Measurements from ENCODE around the gene STK11IP. TPM values are rescaled to one million over a fixed set of nuclear protein-coding genes. Genes with fewer than 3 reads are reported as not detected.

STK11IP gene
- total and polyA plus RNA-seq, 2 donors (not counting 1 experiment from before 2014, with no cell fraction given), result 46.8 to 55.6 TPM

DNA sequence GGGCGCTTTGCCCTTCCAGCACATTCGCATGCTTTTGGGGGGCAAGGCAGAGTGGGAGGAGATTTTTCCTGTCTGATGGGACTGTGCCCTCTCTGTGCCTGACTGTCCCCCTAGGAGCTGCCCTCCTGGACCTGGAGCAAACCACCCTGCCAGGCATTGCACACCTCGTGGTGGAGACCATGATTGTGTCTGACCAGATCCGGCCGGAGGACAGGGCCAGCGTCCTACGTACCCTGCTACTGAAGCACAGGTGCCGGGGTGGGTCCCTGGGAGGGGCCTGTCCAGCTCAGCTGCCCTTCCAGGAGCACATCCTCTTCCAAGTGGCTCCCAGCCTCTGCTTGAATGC lies 35.1 kb downstream of the STK11IP start:
- Mint-ChIP-seq H3K27ac (no peak overlapping the region), H3K4me3 (no peak overlapping the region), H3K27me3 (peaks cover 43% of the 10 kb centered on the region), H3K4me1 (peaks cover 3% of the 10 kb centered on the region), H3K9me3 (ENCODE audit: insufficient read depth) (no peaks in the 10 kb centered on the region)
- Histone ChIP-seq H3K9me3 (ENCODE audit: control extremely low read depth in 1 of 3, control insufficient read depth in 2 of 3, insufficient read depth in 1 of 3, low read length in 2 of 3) (peaks cover 0 to 4% (median 0%) of the 10 kb centered on the region in 3 donors), H3K4me2 (replicated peaks; ENCODE audit: low read depth, low read length, poor library complexity, severe bottlenecking) (no peak overlapping the region), H3K27me3 (replicated peaks in 1 of 4; ENCODE audit: control extremely low read depth in 1 of 4, control insufficient read depth in 3 of 4, insufficient read depth in 4 of 4, low read length in 3 of 4) (peaks cover 0 to 27% (median 7%) of the 10 kb centered on the region in 4 experiments), H3K4me1 (ENCODE audit: control insufficient read depth in 2 of 2, insufficient read depth in 2 of 2, low read length in 2 of 2) (peaks cover 5 to 13% of the 10 kb centered on the region in 2 donors), H3K36me3 (replicated peaks in 1 of 2; ENCODE audit: control extremely low read depth in 1 of 2, control insufficient read depth in 1 of 2, extremely low read depth in 1 of 2, insufficient read depth in 2 of 2, low read length in 1 of 2) (no peaks in the 10 kb centered on the region), H2AFZ (ENCODE audit: insufficient read depth, low read depth, low read length, poor library complexity, severe bottlenecking) (no peak overlapping the region), H3K9ac (ENCODE audit: low read length) (no peak overlapping the region), H3K4me3 (ENCODE audit: control extremely low read depth in 1 of 5, extremely low read depth in 1 of 5, insufficient read depth in 1 of 5, low read depth in 2 of 5, low read length in 4 of 5) (no peak overlapping the region), H3K27ac (ENCODE audit: low read length in 2 of 2) (no peak overlapping the region), H4K20me1 (ENCODE audit: control insufficient read depth, insufficient read depth, low read length, poor library complexity, severe bottlenecking) (no peaks in the 10 kb centered on the region), H3K79me2 (ENCODE audit: control insufficient read depth, insufficient read depth, low read length) (no peaks in the 10 kb centered on the region)
- CTCF ChIA-PET, result no interaction called here
- no peak for ATAC-seq (ENCODE audit: low read depth)
- 97% methylated on average over 8 of the region's 8 CpGs for WGBS (ENCODE audit: insufficient coverage)
- TF ChIP-seq, protein P1, sequence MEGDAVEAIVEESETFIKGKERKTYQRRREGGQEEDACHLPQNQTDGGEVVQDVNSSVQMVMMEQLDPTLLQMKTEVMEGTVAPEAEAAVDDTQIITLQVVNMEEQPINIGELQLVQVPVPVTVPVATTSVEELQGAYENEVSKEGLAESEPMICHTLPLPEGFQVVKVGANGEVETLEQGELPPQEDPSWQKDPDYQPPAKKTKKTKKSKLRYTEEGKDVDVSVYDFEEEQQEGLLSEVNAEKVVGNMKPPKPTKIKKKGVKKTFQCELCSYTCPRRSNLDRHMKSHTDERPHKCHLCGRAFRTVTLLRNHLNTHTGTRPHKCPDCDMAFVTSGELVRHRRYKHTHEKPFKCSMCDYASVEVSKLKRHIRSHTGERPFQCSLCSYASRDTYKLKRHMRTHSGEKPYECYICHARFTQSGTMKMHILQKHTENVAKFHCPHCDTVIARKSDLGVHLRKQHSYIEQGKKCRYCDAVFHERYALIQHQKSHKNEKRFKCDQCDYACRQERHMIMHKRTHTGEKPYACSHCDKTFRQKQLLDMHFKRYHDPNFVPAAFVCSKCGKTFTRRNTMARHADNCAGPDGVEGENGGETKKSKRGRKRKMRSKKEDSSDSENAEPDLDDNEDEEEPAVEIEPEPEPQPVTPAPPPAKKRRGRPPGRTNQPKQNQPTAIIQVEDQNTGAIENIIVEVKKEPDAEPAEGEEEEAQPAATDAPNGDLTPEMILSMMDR (IDR thresholded peaks at IDR 0.05), result no peak
- no peak for TF ChIP-seq EZH2 (IDR thresholded peaks at IDR 0.05; ENCODE audit: borderline replicate concordance, insufficient read depth, low read depth, low read length, poor library complexity, severe bottlenecking)
- intact Hi-C loops (cut with micrococcal nuclease), result no loop called here
- POLR2A ChIA-PET, result no interaction called here
- DNase-seq, result no peak

DNA sequence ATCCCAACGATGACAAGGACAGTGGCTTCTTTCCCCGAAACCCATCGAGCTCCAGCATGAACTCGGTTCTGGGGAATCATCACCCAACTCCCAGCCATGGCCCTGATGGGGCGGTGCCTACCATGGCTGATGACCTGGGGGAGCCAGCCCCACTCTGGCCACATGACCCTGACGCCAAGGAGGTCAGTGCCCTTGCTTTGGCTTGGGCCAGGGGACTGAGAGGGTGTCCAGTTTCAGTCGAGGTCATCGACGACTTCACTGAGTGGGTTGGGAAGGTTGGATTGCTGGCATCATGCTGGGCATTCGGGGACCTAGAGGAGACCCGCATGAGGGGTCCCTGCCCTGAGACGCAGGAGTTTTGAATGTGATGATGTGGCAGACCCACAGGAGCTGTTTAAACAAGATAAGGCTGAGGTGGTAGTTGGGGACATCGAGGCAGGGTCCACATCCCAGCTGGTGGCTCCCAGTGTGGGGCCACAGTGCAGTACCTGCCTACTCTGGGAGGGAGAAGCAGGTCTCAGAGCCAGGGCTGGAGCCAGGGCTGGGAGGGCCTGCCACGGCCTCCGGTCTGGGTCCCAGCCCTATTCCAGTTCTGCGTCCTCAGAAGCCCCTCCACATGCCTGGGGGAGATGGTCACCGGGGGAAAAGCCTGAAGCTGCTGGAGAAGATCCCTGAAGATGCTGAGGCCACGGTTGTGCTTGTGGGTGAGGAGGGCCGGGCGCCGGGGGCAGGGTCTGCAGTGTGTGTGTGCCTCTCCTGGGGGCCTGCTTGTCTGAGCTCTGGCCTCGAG lies 35.8 kb downstream of the STK11IP start:
- Histone ChIP-seq H2AFZ (ENCODE audit: insufficient read depth, low read depth, low read length, poor library complexity, severe bottlenecking) (no peak overlapping the region), H3K79me2 (ENCODE audit: control insufficient read depth, insufficient read depth, low read length) (no peaks in the 10 kb centered on the region), H3K4me2 (replicated peaks; ENCODE audit: low read depth, low read length, poor library complexity, severe bottlenecking) (no peak overlapping the region), H3K4me1 (ENCODE audit: control insufficient read depth in 2 of 2, insufficient read depth in 2 of 2, low read length in 2 of 2) (peaks cover 0 to 8% of the 10 kb centered on the region in 2 donors), H3K27ac (ENCODE audit: low read length in 2 of 2) (no peak overlapping the region), H3K9ac (ENCODE audit: low read length) (no peak overlapping the region), H3K4me3 (ENCODE audit: control extremely low read depth in 1 of 5, extremely low read depth in 1 of 5, insufficient read depth in 1 of 5, low read depth in 2 of 5, low read length in 4 of 5) (no peak overlapping the region), H4K20me1 (ENCODE audit: control insufficient read depth, insufficient read depth, low read length, poor library complexity, severe bottlenecking) (no peaks in the 10 kb centered on the region), H3K36me3 (replicated peaks in 1 of 2; ENCODE audit: control extremely low read depth in 1 of 2, control insufficient read depth in 1 of 2, extremely low read depth in 1 of 2, insufficient read depth in 2 of 2, low read length in 1 of 2) (no peaks in the 10 kb centered on the region), H3K27me3 (replicated peaks in 1 of 4; ENCODE audit: control extremely low read depth in 1 of 4, control insufficient read depth in 3 of 4, insufficient read depth in 4 of 4, low read length in 3 of 4) (peaks cover 0 to 21% (median 3%) of the 10 kb centered on the region in 4 experiments), H3K9me3 (ENCODE audit: control extremely low read depth in 1 of 3, control insufficient read depth in 2 of 3, insufficient read depth in 1 of 3, low read length in 2 of 3) (no peaks in the 10 kb centered on the region)
- intact Hi-C loops (cut with micrococcal nuclease), result no loop called here
- CTCF ChIA-PET, result no interaction called here
- no peak for DNase-seq
- peaks cover 42% of the 10 kb centered on the region for H3K27me3 Mint-ChIP-seq
- H3K4me1 Mint-ChIP-seq, result no peaks in the 10 kb centered on the region
- WGBS (ENCODE audit: insufficient coverage), result 87% methylated on average over 21 of the region's 22 CpGs
- TF ChIP-seq EZH2 (IDR thresholded peaks at IDR 0.05; ENCODE audit: borderline replicate concordance, insufficient read depth, low read depth, low read length, poor library complexity, severe bottlenecking), result no peak
- TF ChIP-seq, protein P1 (IDR thresholded peaks at IDR 0.05), result no peak
- no peak for ATAC-seq (ENCODE audit: low read depth)
- H3K27ac Mint-ChIP-seq, result no peak overlapping the region
- H3K9me3 Mint-ChIP-seq (ENCODE audit: insufficient read depth), result no peaks in the 10 kb centered on the region
- POLR2A ChIA-PET, result no interaction called here
- no peak overlapping the region for H3K4me3 Mint-ChIP-seq
